Measurements from ENCODE around the gene CUX1.

GRCh38 chr7:101932083-101932482 lies 114.7 kb downstream of the CUX1 start:
- TF ChIP-seq, protein P1, sequence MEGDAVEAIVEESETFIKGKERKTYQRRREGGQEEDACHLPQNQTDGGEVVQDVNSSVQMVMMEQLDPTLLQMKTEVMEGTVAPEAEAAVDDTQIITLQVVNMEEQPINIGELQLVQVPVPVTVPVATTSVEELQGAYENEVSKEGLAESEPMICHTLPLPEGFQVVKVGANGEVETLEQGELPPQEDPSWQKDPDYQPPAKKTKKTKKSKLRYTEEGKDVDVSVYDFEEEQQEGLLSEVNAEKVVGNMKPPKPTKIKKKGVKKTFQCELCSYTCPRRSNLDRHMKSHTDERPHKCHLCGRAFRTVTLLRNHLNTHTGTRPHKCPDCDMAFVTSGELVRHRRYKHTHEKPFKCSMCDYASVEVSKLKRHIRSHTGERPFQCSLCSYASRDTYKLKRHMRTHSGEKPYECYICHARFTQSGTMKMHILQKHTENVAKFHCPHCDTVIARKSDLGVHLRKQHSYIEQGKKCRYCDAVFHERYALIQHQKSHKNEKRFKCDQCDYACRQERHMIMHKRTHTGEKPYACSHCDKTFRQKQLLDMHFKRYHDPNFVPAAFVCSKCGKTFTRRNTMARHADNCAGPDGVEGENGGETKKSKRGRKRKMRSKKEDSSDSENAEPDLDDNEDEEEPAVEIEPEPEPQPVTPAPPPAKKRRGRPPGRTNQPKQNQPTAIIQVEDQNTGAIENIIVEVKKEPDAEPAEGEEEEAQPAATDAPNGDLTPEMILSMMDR (IDR thresholded peaks at IDR 0.05): no peak
- no peak for TF ChIP-seq POLR2A (IDR thresholded peaks at IDR 0.05)

All from lower leg skin (tissue), 3 donors.